GM12878 (cell line): ENCODE data around the gene TKTL1. TPM values are rescaled to one million over a fixed set of nuclear protein-coding genes. Genes with fewer than 3 reads are reported as not detected.

Experiments
- ATAC-seq: fragments of 200-7000 bp; cut with Tn5 transposase; 3 replicates; pipeline ENCODE4 v1.9.1; 2020; ENCODE audit warnings: mild to moderate bottlenecking, moderate library complexity
- BruUV-seq: library from RNA; stranded (reverse); fragments of 400-500 nt; replicated peaks from 2 replicates; lab custom pipeline; 2021; lab: Mats Ljungman, UMichigan
- CTCF ChIA-PET: fragments of 300-600 bp; sonication (Branson Sonifier 250); formaldehyde crosslinking; extraction: SDS; loops from one replicate; lab custom pipeline; 2021; ENCODE audit warnings: inconsistent platforms; lab: Yijun Ruan, JAX
- POLR2A ChIA-PET: fragments of 350-600 bp; formaldehyde crosslinking; extraction: SDS; loops from one replicate; lab custom pipeline; 2021; ENCODE audit warnings: inconsistent platforms; lab: Charles Lee
- RAD21 ChIA-PET: fragments of 300-600 bp; sonication (Branson Sonifier 250); formaldehyde crosslinking; loops from one replicate; lab custom pipeline; 2023; ENCODE audit warnings: antibody characterized with exemption; ENCODE audit not compliant: unreplicated experiment; lab: Charles Lee
- SMC1A ChIA-PET: fragments of 300-600 bp; sonication (Branson Sonifier 250); formaldehyde crosslinking; loops from one replicate; lab custom pipeline; 2023; ENCODE audit not compliant: unreplicated experiment, uncharacterized antibody; lab: Charles Lee
- DNase-seq: peaks from one replicate; pipeline ENCODE4 v3.0.0-alpha.2; 2011; ENCODE audit warnings: low read depth, low spot score
- FAIRE-seq: peaks from 3 replicates; lab custom pipeline; 2011; peaks lifted over from hg19 to GRCh38; lab: Jason Lieb, UNC
- H2AFZ ChIP-seq: 2 replicates; pipeline ENCODE4 v1.6.0; 2011; ENCODE audit warnings: low read depth, low read length, control low read depth; ENCODE audit not compliant: control insufficient read depth
- H3K27ac ChIP-seq: 2 replicates; pipeline ENCODE4 v1.5.1; 2011; ENCODE audit warnings: control low read depth; ENCODE audit not compliant: control insufficient read depth, insufficient read depth
- H3K27me3 ChIP-seq, 2 experiments: replicated peaks in 1 of 2; 2 replicates each; pipeline versions ENCODE4 v1.6.0 to v1.6.1; 2011; ENCODE audit warnings: low read length in 1 of 2; ENCODE audit not compliant: control insufficient read depth in 2 of 2, insufficient read depth in 2 of 2
- H3K36me3 ChIP-seq, 2 experiments: 2 replicates each; pipeline ENCODE4 v1.5.1; 2011; ENCODE audit warnings: low read length in 1 of 2; ENCODE audit not compliant: control insufficient read depth in 2 of 2, insufficient read depth in 2 of 2
- H3K4me1 ChIP-seq: 2 replicates; pipeline ENCODE4 v1.6.1; 2011; ENCODE audit warnings: mild to moderate bottlenecking, low read length, moderate library complexity, mixed read lengths; ENCODE audit not compliant: control insufficient read depth, insufficient read depth
- H3K4me2 ChIP-seq: 2 replicates; pipeline ENCODE4 v1.6.0; 2011; ENCODE audit warnings: control low read depth; ENCODE audit not compliant: control insufficient read depth, insufficient read depth
- H3K4me3 ChIP-seq: fragments of 200-600 bp; sonication (generic); 2 replicates; pipeline ENCODE4 v1.5.1; 2016
- H3K79me2 ChIP-seq: 2 replicates; pipeline ENCODE4 v1.6.0; 2011; ENCODE audit warnings: low read length; ENCODE audit not compliant: control insufficient read depth, insufficient read depth
- H3K9ac ChIP-seq: 2 replicates; pipeline ENCODE4 v1.8.0; 2011; ENCODE audit warnings: low read length, control low read depth, mixed read lengths; ENCODE audit not compliant: control insufficient read depth, insufficient read depth
- H3K9me3 ChIP-seq: replicated peaks from 3 replicates; pipeline ENCODE4 v1.5.1; 2011; ENCODE audit warnings: mild to moderate bottlenecking, low read length; ENCODE audit not compliant: control insufficient read depth, insufficient read depth
- H4K20me1 ChIP-seq: 2 replicates; pipeline ENCODE4 v1.6.0; 2011; ENCODE audit not compliant: control insufficient read depth, insufficient read depth
- FOS ChIP-seq: IDR thresholded peaks from 3 replicates; pipeline ENCODE4 v1.6.1; 2011; ENCODE audit warnings: borderline replicate concordance; ENCODE audit not compliant: insufficient read length; ENCODE audit errors: extremely low read depth
- IKZF2 ChIP-seq, 2 experiments: fragments of 450-650 bp; IDR thresholded peaks; 2 replicates each; pipeline ENCODE4 v1.6.1; 2017; ENCODE audit warnings: mild to moderate bottlenecking in 2 of 2, moderate library complexity in 2 of 2
- POLR2A ChIP-seq: IDR thresholded peaks from 2 replicates; pipeline ENCODE4 v1.6.1; 2011; ENCODE audit warnings: low read depth, mild to moderate bottlenecking, low read length
- SMAD5 ChIP-seq: IDR thresholded peaks from 2 replicates; pipeline ENCODE4 v1.6.1; 2016; ENCODE audit warnings: antibody characterized with exemption, low read depth
- SRF ChIP-seq, 2 experiments: IDR thresholded peaks; 2 replicates each; pipeline ENCODE4 v1.6.1; 2011; ENCODE audit warnings: low read depth in 2 of 2, low read length in 2 of 2, mild to moderate bottlenecking in 1 of 2, moderate library complexity in 1 of 2
- WGBS: methylation state at CpG from one replicate; pipeline ENCODE4 v1.1.6; 2016; ENCODE audit warnings: low lambda C conversion rate; ENCODE audit not compliant: insufficient replicate concordance, insufficient coverage; ENCODE audit errors: missing lambda C conversion rate; 5-methylcytosine and 5-hydroxymethylcytosine counted together
- in situ Hi-C: fragments of 300-500 bp; cut with MboI; formaldehyde crosslinking; loops from 9 replicates; pipeline ENCODE4 v1.14.3; 2018; ENCODE audit warnings: mixed read lengths
- intact Hi-C: fragments of 100-400 bp; cut with micrococcal nuclease; formaldehyde crosslinking; loops from one replicate; pipeline ENCODE4 v1.14.2; 2022; ENCODE audit not compliant: unreplicated experiment
- polyA plus RNA-seq, 11 experiments: library from polyadenylated mRNA; depleted of rRNA in 4 of 11; unstranded in 6 of 11; stranded (reverse) in 5 of 11; fragments of >200 nt; fragmentation: Nextera tagmentation in 4 of 11; fragmentation: Illumina TruSeq in 1 of 11; extraction: Ambion mirVana in 4 of 11; extraction: Trizol in 1 of 11; gene quantifications; 1 replicate in 1 of 11; 2 replicates in 10 of 11; pipeline versions ENCODE4 v1.2.1 to v1.2.3, GENCODE V29; 2011 to 2016; ENCODE audit warnings: inconsistent platforms in 2 of 11, missing spikeins in 2 of 11, low read depth in 1 of 11
- total RNA-seq, 4 experiments: library from RNA; depleted of rRNA in 3 of 4; stranded (reverse); fragments of >200 nt in 3 of 4; fragmentation: Illumina TruSeq in 1 of 4; extraction: Trizol in 1 of 4; gene quantifications; 2 replicates each; pipeline versions ENCODE4 v1.2.1 to v1.2.3, GENCODE V29; 2013 to 2021
- TF ChIP-seq, protein P1 (sequence below): fragments of 450-650 bp; formaldehyde crosslinking; IDR thresholded peaks from 2 replicates; pipeline ENCODE4 v1.5.0; 2022; ENCODE audit warnings: mild to moderate bottlenecking, missing genetic modification characterization

TKTL1 gene
- total and polyA plus RNA-seq, 10 of the 15 experiments (the other 5 are each of a cell fraction or from before 2014, with no cell fraction given): 0.01 to 0.07 TPM; not detected in 8

DNA sequence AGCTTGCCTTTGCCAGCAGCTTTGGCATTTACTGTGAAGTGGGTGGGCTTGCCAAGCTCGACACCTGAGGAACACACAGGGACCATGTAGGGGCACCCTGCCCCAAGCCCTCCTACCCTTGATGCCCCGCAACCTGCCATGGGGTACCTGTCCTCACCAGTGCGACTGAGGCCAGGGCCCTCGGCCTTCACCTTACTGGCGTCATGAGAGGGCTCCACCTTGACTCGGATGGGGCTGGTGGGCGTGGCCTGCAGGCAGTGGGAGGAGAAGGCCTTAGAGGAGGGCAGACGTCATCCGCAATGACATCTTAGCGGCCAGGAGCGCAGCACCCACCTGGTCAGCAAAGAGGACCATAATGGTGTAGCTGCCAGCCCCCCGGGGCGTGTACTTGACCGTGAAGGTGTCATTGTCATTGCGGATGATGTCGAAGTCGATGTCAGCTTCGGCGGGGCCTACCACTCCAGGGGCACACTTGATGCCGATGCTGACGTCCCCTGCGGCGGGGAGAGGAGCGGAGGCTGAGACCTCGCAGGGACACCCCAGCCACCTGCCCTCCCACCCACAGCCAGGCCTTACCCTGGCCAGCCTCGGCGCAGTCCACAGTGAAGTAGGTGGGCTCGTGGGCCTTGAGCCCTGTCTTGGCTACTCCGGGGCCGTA lies 66.6 kb downstream of the TKTL1 start:
- ChIA-PET POLR2A (interaction anchor here (0.5 kb wide), 1 partner anchor 34 kb away, joined by 3 read pairs; no protein-coding TSS in a partner anchor), CTCF (no interaction called here), SMC1A (no interaction called here), RAD21 (no interaction called here)
- Histone ChIP-seq H3K9me3 (no peaks in the 10 kb centered on the region; the same call in 2 of the 3 replicates), H3K27ac (no peak overlapping the region), H3K4me1 (no peaks in the 10 kb centered on the region), H3K9ac (no peak overlapping the region), H4K20me1 (no peaks in the 10 kb centered on the region), H3K79me2 (peaks cover 1% of the 10 kb centered on the region; the same call in 1 of the 2 replicates), H3K36me3 (peaks cover 6 to 55% of the 10 kb centered on the region in 2 experiments; a peak in 3 of 4 replicates), H2AFZ (no peak overlapping the region), H3K27me3 (no peaks in the 10 kb centered on the region), H3K4me3 (no peak overlapping the region), H3K4me2 (no peak overlapping the region)
- intact Hi-C loops: no loop called here
- WGBS: 86% methylated on average over 30 of the region's 30 CpGs
- in situ Hi-C loops: no loop called here
- TF ChIP-seq SMAD5 (no peak), IKZF2 (IDR thresholded peaks at IDR 0.05) (no peak), POLR2A (0 out of 2 replicates have a peak, but pooled peaks have one; percentile 31), FOS (no peak), SRF (IDR thresholded peaks at IDR 0.05; ENCODE audit: low read depth in 2 of 2, low read length in 2 of 2) (no peak)
- TF ChIP-seq, protein P1, sequence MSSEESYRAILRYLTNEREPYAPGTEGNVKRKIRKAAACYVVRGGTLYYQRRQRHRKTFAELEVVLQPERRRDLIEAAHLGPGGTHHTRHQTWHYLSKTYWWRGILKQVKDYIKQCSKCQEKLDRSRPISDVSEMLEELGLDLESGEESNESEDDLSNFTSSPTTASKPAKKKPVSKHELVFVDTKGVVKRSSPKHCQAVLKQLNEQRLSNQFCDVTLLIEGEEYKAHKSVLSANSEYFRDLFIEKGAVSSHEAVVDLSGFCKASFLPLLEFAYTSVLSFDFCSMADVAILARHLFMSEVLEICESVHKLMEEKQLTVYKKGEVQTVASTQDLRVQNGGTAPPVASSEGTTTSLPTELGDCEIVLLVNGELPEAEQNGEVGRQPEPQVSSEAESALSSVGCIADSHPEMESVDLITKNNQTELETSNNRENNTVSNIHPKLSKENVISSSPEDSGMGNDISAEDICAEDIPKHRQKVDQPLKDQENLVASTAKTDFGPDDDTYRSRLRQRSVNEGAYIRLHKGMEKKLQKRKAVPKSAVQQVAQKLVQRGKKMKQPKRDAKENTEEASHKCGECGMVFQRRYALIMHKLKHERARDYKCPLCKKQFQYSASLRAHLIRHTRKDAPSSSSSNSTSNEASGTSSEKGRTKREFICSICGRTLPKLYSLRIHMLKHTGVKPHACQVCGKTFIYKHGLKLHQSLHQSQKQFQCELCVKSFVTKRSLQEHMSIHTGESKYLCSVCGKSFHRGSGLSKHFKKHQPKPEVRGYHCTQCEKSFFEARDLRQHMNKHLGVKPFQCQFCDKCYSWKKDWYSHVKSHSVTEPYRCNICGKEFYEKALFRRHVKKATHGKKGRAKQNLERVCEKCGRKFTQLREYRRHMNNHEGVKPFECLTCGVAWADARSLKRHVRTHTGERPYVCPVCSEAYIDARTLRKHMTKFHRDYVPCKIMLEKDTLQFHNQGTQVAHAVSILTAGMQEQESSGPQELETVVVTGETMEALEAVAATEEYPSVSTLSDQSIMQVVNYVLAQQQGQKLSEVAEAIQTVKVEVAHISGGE (CRISPR knock-in tag): no peak
- BruUV-seq: TSS peak; percentile 28
- ATAC-seq (no peak), DNase-seq (no peak), FAIRE-seq (no peak)
